Left hindlimb (tissue), 1 donor: Measurements from ENCODE around the gene DLG5.

Experiments
- DNase-seq: peaks from one replicate; pipeline ENCODE4 v3.0.0-alpha.2; 2018

The DLG5 gene

GRCh38 chr10:77841711-77842375, 84.7 kb downstream of the DLG5 start:
- DNase-seq = no peak

- no peak for DNase-seq
These were observed 85.9 kb downstream of the DLG5 start for GRCh38 chr10:77840636-77841035.

- DNase-seq = no peak
These were observed 88.5 kb downstream of the DLG5 start for GRCh38 chr10:77837925-77838595.

- DNase-seq = no peak
These were observed 89.2 kb downstream of the DLG5 start for GRCh38 chr10:77837248-77837924.

DNA sequence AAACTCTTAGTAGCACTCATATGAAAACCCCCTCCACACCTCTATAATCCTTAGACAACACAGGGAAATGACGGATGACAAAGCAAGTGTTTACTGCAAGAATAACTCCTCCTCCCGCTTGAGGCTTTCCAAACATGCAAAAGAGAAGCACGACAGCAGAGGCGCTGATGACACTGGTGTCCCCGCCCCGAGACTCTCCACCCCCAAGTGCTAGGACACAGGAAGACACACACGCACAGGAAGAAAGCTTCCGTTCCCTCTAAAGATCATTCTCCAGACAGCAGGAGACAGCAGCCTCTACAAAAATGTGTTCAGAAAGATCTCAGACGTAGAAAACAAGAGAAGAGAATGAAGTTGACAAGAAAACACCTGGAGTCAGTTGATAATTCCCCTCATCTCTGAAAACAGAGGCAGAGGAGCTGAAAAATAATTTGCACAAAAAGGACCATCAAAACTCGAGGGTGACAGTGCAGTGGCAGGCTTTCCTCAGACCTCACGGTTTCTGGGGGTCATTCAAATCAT, 90.2 kb downstream of the DLG5 start:
- DNase-seq = no peak

GRCh38 chr10:77835669-77836086, 90.9 kb downstream of the DLG5 start:
- no peak for DNase-seq

DNA sequence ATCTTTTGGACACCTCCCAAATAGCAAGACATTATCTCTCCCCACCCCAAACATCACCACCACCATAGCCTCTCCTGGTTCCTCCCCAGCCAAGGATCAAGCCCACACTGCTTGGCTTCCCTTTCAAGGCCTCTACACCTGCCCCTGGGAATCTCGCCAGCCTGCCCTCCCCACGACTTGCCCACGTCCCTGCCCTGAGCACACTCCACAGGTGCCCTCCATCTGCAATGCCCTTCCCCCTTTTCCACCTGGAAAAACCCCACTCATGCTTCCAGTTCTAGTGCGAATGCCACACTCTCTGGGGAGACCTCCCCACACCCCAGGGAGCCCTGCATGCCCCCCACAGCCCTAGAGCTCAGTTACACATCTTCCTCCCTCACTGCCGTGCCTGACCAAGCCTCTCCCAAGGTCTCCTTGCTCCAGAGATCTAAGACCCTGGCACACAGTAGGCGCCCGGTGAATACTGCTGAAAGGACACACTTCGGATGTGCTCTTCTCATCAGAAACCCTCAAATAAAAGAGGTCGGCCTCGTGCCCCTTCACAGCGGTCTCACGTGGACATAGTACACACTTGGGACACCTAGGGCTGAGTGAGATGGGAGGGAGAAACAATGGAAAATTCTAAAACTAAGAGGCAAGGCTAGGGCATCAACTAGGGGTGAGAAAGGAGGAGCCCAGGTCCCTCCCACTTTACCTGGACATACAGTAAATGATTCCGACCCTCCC, 91.4 kb downstream of the DLG5 start:
- DNase-seq = no peak

DNA sequence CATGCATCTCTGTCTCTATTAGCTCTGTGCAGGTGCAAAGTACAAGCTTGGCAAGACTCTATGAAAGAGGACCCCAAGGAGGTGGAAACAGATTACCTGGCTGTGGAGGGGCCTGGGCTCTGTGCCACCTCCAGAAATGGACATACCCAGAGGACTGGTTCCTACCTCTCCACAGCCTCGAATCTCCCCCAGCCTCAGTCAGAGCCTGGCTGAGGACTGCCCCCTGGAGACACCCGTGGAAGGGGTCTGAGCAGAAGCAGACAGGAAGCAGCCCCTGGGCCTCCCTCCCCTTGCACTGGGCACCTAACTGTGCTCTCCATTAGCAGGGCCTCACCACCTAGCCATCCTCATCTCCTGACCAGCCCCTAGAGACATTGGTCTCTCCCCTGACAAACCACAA, 92.0 kb downstream of the DLG5 start:
- no peak for DNase-seq

- no peak for DNase-seq
These were observed 92.8 kb downstream of the DLG5 start for GRCh38 chr10:77833792-77834191.

DNA sequence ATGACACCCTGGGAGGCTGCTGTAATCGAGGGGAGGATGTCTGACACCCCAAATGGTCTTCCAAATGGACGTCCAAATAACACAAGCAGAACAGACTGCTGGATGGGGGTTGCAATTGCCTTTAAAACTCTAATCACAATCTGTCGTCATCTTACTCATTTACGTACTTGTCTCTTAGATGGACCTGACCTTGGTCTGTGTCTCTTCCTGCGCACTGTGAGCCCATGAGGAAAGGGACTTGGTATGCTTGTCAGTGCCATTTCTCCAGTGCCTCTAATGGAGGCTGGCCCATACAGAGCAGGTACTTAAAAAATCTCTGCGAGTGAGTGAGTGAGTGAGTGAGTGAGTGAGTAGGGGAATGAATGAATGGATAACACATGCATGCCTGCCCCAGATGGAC, 93.3 kb downstream of the DLG5 start:
- no peak for DNase-seq

GRCh38 chr10:77832238-77832637, 94.3 kb downstream of the DLG5 start:
- no peak for DNase-seq

DNA sequence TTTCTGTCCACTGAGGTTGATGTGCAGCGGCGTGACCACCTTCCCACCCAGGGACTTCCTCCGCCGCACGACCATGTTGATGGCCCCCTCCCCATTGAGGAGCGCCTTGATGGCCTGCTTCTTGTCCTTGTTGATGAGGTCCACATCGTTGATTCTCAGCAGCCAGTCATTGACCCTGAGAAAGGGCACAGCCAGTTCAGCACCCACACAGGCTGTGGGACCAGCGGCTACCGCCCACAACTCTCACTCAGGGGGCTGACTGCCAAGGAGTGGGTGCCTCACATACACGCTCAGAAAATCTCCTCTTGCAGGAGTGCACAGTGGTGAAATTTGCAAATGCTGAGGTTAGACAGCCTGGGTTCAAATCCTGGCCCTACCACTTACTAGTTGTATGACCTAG, 97.2 kb downstream of the DLG5 start:
- DNase-seq = no peak

DNA sequence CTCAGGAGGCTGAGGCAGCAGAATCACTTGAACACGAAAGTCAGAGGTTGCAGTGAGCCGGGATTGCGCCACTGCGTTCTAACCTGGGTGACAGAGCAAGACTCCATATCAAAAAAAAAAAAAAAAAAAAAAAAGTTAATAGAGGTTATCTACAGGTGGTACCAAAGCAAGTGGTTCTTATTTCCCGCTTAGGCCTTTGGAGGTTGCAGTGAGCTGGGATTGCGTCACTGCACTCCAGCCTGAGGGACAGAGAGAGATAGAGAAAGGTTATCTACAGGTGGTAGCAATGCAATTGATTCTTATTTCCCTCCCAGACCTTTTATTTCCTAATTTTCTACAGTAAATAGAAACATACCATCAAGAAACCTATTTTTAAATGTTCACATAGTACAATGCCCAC, 98.2 kb downstream of the DLG5 start:
- DNase-seq = no peak

DNA sequence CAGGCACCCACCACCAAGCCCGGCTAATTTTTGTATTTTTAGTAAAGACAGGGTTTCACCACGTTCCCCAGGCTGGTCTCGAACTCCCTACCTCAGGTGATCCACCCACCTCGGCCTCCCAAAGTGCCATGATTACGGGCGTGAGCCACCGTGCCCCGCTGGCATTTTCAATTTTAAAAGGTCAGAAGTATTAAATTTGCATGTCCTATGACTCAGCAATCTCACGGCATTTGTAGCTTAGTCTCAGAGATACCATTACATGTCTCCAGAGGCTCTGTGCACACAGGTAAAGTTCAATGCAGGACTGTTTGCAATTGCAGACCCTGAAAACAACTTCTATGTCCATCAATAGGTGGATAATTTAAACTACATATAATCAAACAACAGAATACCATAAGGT, 99.2 kb downstream of the DLG5 start:
- DNase-seq = no peak

DNA sequence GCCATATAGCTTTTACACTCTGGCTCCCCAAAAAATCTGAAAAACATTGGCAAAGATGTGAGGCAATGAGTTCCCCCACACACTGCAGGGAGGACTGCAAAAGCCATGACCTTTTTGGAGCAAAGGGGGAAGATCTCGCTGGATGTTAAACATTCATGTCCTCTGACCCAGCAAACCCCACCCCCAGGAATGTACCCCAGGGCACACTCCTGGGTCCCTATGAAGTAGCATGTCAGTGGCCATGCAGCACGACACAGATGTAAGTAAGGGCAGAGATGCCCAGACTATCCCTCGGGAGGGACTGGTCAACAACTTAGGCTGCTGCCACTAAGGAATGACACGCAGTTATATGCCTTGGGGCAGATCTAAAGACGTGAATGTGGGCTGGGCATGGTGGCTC, 100.6 kb downstream of the DLG5 start:
- no peak for DNase-seq

GRCh38 chr10:77824908-77825307, 101.6 kb downstream of the DLG5 start:
- DNase-seq = no peak

GRCh38 chr10:77823811-77824542, 102.6 kb downstream of the DLG5 start:
- DNase-seq = no peak

DNA sequence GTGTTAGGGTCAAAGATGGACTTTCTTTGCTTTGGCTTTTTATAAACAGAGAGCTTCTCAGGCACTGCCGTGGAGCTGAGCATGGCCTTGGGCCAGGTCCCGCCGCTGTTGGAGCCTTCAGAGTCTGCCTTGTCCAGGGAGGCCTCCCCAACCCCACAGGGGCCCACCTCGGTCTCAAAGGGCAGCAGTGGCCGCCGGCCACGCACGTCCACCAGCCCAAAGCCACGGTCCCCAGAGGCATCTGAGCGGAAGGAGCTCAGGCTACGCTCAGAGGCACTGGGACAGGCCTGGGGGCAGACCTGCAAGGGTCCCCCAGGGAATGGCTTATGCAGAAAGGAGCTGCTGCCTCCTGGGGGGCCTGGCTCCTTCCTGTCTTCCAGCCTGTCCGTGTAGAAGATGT, 105.0 kb downstream of the DLG5 start:
- DNase-seq = no peak

GRCh38 chr10:77821036-77821435, 105.5 kb downstream of the DLG5 start:
- no peak for DNase-seq

DNA sequence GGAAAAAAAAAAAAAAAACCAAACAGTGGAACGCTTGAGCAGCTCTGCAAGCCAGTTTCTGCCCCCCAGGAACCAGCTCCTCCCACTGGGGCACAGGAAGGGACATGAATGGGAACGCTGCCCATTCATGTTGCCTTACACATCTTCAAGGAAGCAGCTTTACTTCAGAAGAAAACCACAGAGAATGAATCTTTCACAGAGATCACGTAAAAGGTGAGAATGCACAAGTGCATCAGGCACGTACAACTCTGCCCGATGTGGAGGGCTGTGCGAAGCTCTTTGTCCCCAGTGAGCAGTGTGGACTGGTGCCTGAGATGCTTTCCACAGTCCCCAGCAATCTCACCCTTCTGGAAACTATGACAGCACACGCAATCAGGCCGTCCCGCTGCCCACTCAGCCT, 106.2 kb downstream of the DLG5 start:
- no peak for DNase-seq

GRCh38 chr10:77819210-77820112, 107.1 kb downstream of the DLG5 start:
- DNase-seq = no peak

DNA sequence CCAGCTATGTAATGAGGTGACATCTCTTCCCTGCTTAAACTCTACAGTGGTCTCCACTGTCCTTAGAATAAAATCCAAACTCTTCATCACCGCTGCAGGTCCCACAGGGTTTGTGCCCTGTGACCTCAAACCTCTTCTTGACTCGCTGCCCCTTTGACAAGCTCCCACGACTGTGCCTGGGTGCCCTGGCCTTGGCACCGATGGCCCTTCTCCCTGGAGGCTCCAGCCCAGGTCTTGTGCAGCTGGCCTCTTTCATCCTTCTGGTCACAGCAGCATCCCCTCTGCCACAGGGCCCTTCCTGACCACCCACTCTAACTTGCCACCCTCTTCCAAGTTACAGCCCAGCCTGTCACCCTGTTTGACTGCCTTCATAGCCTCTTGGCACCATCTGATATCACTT, 108.2 kb downstream of the DLG5 start:
- DNase-seq = no peak
